Epithelial cell of esophagus (primary cell): ENCODE measurements around the gene KCNMA1.
A peak's percentile ranks its signal among the peaks of the same experiment; 100 is the strongest.

Experiments
- DNase-seq: peaks from one replicate; pipeline ENCODE4 v3.0.0; 2010; ENCODE audit warnings: low read depth
- H3K4me3 ChIP-seq: 2 replicates; pipeline ENCODE4 v1.5.1; 2011; ENCODE audit warnings: mild to moderate bottlenecking, low read length, control low read depth
- TF ChIP-seq, protein P1 (sequence below): IDR thresholded peaks from 2 replicates; pipeline ENCODE4 v1.5.1; 2011; ENCODE audit warnings: low read depth, mild to moderate bottlenecking, low read length, control low read depth, inconsistent platforms; ENCODE audit not compliant: insufficient read depth; ENCODE audit errors: missing control alignments

KCNMA1 gene

DNA sequence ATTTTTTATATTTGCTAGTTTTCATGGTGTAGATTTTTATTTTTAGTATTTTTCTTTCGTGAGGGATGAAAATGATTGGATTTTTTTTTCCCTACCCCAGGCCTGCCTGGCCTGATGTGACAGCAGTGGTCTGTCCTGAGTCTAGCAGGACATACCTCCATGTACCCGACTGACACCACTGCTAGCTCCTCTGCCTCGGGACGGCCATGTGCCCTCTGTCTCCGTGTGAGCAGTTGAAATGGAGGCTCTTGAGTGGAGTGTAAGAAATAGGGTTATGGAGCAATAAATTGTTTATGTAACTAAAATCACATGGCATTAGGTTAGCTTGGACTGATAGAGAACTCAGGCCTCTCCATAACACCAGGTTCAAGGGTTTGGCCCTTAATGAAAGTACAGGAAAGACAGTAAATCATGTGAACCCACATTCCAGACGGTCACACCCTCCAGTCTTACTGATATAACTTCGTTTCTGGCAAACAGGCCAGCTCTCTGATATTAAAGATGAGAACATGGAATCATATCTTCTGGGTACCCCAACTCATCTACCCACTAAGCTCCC, 734.1 kb downstream of the KCNMA1 start:
- no peak overlapping the region for H3K4me3 ChIP-seq
- DNase-seq, result no peak
- TF ChIP-seq, protein P1, sequence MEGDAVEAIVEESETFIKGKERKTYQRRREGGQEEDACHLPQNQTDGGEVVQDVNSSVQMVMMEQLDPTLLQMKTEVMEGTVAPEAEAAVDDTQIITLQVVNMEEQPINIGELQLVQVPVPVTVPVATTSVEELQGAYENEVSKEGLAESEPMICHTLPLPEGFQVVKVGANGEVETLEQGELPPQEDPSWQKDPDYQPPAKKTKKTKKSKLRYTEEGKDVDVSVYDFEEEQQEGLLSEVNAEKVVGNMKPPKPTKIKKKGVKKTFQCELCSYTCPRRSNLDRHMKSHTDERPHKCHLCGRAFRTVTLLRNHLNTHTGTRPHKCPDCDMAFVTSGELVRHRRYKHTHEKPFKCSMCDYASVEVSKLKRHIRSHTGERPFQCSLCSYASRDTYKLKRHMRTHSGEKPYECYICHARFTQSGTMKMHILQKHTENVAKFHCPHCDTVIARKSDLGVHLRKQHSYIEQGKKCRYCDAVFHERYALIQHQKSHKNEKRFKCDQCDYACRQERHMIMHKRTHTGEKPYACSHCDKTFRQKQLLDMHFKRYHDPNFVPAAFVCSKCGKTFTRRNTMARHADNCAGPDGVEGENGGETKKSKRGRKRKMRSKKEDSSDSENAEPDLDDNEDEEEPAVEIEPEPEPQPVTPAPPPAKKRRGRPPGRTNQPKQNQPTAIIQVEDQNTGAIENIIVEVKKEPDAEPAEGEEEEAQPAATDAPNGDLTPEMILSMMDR, result no peak

DNA sequence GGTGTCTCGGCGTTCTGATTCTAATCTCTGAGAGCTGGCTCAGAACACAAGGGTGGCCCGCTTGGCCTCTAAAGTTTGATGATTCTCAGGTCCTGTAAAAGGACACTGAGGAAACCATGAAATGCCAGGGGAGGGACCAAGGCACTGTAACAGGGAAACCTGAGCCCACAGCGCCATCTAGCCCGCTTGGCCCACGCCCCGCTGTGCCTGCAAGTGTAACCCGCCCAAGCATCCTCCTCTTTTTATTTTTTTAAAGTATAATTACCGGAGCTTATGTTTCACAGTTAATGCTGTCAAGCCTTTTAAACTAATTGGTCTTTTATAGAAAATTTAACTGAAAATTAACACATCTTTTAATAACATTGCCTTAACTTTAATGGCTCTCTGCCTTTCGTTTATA, 734.7 kb downstream of the KCNMA1 start:
- peak; percentile 51 for DNase-seq
- no peak overlapping the region for H3K4me3 ChIP-seq
- TF ChIP-seq, protein P1, result peak; percentile 41

DNA sequence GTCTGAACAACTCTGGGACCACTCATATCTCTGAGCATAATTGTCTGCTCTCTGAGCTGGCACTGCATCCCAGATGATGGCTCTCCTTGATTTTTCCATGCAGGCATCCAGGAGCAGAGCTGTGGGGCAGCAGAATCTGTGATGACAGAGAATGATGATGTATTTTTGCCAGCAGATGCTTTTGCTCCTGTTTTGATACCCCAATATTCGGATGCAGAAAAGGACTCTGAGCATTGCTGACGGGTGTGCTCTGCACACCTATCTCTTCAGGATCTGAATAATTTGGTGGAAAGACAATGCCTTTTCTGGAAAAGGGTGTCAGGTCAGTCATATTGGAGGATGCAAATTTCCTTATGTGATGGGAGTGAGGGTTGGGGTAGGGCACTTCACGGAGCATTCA, 735.9 kb downstream of the KCNMA1 start:
- DNase-seq, result no peak
- no peak overlapping the region for H3K4me3 ChIP-seq
- TF ChIP-seq, protein P1, result no peak

DNA sequence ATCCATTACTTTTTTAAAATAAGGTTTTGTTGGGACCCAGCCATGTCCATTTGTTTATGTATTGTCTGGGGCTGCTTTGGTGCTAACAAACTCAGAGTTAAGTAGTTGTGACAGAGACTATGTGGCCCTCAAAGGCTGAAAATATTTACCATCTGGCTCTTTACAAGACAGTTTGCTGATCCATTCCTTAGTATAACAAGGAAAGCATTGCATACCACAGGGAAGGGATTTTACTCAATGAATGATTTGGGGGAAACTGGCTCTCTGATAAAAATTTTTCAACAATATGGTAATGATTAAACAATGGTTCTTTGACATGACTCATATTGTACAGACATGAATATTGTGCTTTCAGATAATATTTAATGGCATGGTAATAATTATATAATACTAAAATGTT, 738.1 kb downstream of the KCNMA1 start:
- TF ChIP-seq, protein P1, result no peak
- no peak for DNase-seq
- H3K4me3 ChIP-seq, result no peak overlapping the region

DNA sequence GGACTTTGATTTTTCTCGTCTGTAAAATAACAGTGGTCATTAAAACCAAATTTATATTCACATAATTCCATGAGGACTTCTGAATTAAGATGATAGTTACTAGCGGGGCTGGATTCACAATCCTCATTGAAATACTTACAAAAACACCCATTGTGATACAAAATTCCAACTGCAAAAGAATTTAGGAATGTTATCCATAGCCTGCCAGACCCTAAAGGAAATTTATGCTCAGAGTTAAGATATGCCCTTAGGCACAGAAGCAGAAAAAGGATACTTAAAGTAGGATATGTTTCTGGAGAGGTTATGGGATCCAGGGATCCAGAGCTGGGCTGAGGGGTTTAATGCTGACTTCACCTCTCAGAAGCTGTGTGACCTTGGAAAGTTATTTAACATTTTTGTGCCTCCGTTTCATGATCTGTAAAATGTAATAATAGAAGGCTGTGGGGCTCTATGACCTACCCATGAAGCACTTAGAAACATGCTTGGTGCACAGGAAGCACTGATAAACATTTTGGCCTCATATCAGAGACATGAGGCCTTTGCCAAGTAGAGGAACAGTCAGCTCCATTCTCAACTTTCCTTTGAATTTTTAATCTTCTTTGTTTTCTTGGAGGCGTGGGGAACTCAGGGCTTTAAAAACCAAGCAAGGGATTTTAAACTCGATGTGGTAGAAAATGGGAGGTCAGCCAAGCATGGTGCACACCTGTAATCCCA, 744.7 kb downstream of the KCNMA1 start:
- TF ChIP-seq, protein P1, result no peak
- no peak for DNase-seq
- H3K4me3 ChIP-seq, result no peak overlapping the region

DNA sequence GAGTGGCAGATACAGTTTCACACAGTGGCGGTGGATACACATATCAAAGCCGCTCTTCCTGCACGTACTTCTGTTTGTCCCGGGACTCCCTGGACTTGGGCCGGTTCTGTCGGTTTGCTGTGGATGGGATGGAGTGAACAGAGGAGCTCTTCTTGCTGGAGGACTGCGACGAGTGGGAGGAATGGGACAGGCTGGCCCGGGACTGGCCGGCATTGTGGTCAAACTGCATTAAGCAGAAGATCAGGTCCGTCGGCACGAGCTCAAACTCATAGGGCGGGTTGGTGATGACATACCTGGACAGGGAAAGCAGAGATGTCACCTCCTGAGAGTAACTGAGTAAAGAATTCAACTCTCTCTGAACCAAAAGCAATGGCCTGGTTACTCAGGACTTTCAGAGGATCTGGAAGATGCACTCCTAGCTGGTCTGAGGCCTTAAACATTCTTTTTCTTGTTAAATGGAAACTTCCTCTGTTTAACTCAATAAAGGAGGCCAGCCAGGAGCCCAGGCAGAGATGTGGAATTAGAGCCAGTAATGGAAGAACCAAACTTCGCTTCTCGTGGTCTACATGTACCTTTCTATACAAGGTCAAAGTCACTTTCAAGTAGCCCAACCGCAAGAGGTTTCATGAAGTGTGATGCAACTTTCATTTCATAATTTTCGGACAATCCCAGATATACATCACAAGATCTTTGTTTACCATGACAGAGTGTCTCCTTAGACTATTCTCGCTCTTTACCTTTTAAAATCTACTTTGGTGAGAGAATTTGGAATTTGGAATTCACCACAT, 750.2 kb downstream of the KCNMA1 start:
- TF ChIP-seq, protein P1, result no peak
- no peak overlapping the region for H3K4me3 ChIP-seq
- DNase-seq, result no peak
